HG03280 (cell line): Measurements from ENCODE around the gene CLCF1.

Experiments used
- ATAC-seq: cut with Tn5 transposase; IDR thresholded peaks from one replicate; pipeline ENCODE4 v1.9.1; 2021; ENCODE audit warnings: mild to moderate bottlenecking, moderate library complexity; ENCODE audit not compliant: unreplicated experiment

CLCF1 gene

DNA sequence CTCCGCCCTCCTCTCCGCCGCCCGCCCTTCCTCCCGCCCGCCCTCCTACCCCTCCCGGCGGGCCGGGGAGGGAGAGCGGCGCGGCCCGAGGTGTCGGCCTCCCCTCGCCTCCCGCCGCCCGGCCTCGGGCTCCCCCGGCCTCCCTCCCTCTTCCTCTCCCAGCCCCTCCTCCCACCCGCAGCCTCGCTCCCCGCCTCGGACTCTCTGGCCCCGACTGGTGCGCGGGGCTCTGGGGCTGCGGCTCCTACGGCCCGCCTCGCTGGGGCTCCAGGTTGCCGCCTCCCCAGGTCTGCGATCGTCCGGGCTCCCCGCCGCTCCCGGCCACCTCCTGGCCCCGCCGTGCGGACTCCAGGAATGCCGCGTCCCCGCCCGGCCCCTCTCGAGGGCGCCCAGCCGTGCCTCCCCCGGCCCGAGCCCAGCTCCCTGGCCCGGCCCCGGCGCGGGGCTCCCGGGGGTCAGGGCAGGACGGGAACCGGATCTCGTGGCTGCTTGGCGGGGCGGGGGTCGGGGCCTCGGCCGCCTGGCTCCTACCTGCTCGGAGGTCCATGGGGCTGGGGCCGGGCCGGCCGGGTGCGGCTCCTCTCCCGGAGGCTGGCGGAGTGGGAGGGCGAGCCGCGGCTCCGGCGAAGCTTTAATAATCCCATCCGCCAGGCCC, at the start of gene CLCF1:
Gene CLCF1 (minus strand): TSS at position 606 of the 655 bp plus-strand sequence. CDS start 59 bp downstream, at position 547.
- ATAC-seq, result no peak

DNA sequence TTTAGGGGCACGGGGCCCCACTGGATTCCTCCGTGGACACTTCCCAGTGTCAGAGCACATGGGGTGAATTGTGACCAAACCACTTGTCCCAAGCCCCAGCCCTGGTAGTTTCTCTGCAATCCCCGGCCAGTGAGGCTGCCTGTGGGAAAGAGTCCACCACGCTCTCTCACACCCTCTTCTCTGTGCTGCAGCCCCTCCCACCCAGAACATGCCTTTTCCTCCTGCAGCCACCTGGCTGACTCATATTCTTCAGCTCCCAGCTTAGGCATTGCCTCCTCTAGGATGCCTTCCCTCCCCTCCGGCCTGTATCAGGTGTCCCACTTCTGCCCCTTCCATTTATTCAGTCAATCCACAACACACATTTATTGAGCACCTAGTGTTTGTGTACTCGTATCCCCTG, 49.5 kb upstream of the CLCF1 start:
- ATAC-seq, result no peak

DNA sequence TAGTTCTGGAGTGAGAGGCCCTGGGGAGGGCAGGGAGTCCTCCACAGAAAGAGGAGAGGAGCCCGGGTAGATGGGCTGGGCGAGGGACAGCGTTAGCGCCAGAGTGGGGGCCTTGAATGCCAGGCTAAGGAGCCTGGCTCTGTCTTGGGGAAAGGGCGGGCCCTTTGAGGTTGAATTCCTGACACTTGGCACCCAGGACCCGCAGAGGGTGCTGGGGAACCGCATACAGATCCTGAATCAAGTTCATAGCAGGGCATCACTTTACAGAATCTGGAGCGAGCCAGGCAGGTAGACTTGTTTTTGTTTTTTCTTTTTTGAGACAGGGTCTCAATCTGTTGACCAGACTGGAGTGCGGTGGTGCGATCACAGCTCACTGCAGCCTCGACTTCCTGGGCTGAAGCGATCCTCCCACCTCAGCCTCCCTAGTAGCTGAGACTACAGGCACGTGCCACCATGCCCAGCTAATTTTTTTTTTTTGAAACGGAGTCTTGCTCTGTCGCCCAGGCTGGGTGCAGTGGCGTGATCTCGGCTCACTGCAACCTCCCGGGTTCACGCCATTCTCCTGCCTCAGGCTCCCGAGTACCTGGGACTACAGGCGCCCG, 48.1 kb upstream of the CLCF1 start:
- no peak for ATAC-seq

DNA sequence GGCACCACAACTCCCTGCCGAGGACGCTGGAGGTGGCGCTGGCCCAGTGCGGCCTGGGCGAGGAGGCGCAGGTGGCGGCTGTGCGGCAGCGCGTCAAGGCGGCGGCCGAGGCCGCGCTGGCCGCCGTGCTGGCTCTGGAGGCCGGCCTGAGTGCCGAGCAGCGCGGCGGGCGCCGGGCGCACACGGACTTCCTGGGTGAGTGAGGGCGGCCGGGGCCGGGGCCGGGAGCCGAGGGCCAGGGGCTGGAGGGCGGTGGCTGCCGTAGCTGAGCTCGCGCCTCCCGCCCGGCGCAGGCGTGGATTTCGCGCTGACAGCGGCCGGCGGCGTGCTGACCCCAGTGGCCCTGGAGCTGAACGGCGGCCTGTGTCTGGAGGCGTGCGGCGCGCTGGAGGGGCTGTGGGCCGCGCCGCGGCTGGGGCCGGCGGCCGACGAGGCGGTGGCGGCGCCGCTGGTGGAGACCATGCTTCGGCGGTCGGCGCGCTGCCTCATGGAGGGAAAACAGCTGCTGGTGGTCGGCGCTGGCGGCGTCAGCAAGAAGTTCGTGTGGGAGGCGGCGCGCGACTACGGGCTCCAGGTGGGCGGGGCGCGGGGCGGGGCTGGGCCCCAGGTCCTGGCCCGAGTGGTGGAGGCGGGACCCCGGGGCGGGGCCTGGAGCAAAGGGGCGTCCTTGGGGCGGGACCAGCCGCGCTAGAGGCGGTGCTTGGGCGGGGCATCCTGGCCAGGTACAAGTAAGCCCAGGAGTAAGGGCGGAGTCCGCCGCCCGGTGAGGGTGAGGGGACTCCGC, 47.4 kb upstream of the CLCF1 start:
- ATAC-seq, result peak; percentile 93

DNA sequence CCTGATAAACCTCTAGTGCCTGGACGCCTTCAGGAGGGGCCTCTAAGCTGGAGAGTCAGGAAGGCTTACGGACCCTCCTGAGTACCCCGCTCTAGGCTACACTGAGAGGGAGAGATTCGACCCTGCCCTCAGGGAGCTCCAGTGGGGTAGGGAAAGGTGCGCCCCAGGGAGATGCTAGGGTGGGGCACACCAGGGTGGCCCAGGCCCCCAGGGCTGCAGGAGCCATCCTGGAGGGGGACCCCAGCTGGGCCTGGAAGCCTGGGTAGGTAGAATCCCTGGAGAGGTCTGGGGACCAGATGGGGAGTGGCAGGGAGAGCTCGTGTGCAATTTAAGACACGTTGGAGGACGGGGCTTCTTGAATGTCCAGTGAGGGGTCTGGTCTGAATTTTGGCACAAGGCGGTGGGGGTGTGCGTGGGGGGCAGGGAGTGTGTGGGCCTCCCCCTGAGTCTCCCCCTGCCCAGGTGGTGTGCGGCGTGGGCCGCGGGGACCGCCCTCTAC, 46.8 kb upstream of the CLCF1 start:
- ATAC-seq, result no peak

DNA sequence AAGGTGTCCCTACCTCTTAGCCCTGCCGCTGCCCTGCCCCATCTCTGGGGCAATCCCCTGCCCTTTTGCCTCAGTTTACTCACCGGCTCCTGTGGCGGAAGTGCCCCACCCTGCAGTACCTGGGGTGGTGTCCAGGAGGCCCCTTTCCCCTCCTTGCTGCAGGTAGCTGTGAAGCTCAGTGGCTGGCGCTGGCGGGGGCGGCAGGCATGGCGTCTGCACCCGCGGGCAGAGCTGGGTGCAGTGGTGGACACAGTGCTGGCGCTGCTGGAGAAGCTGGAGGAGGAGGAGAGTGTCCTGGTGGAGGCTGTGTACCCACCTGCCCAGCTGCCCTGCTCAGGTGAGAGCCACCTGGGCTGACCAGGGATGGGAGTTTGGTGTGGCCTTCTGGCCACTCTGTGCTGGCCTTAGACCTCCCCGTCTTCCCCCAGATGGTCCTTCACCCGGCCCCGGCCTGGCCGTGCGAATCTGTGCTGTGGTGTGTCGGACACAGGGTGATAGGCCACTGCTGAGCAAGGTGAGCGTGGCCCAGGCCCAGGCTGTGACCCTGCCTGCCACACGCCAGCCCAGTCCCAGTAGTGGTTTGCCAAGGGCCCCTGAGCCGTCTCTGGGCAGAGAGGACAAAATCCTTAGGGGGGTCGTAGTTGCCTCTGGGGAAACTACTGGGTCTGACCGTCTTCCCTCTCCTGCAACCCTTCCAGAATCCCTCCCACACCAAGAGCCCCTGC, 46.1 kb upstream of the CLCF1 start:
- ATAC-seq, result no peak

DNA sequence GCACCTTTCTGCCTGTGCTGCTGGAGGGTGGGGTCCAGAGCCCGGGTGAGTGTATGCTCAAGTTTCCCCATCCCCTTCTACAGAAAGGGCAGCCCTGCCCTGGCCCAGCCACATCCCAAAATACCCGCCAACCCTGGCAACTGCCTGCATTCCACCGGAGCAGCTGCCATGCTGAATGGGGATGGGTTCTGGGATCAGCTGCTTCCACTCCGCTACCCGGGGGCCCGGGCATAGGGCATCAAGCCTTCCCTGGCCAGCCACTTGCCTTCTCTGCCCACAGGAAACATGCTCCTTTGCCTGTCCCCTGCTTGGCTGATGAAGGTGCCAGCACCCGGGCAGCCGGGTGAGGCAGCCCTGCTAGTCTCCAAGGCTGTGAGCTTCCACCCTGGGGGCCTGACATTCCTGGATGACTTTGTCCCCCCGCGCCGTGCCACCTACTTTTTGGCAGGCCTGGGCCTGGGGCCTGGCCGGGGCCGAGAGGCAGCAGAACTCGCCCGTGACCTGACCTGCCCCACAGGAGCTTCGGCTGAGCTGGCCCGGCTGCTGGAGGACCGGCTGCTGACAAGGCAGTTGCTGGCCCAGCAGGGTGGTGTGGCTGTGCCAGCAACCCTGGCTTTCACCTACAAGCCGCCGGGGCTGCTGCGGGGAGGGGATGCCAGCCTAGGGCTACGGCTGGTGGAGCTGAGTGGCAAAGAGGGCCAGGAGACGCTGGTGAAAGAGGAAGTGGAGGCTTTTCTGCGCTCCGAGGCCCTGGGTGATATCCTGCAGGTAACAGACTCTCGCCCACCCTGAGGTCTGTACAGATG, 45.3 kb upstream of the CLCF1 start:
- ATAC-seq, result no peak

DNA sequence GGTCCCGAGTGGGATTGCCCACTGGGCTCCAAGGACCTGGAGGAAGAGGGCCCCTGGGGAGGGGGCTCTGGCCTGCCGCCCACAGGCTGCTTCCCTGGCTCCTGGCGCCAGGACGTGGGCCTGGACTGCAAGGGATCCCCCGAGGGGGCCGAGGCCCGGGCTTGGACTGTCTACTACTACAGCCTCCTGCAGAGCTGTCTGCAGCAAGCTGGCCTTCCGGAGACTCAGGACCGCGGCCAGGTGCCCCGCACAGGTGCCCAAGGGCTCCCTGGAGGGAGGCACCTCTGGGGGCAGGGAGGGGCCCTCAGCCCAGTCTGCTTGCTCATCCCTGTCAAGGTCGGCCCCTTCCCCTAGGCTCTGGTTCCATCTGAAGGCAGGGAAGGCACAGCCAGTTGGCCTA, 44.0 kb upstream of the CLCF1 start:
- ATAC-seq, result no peak

DNA sequence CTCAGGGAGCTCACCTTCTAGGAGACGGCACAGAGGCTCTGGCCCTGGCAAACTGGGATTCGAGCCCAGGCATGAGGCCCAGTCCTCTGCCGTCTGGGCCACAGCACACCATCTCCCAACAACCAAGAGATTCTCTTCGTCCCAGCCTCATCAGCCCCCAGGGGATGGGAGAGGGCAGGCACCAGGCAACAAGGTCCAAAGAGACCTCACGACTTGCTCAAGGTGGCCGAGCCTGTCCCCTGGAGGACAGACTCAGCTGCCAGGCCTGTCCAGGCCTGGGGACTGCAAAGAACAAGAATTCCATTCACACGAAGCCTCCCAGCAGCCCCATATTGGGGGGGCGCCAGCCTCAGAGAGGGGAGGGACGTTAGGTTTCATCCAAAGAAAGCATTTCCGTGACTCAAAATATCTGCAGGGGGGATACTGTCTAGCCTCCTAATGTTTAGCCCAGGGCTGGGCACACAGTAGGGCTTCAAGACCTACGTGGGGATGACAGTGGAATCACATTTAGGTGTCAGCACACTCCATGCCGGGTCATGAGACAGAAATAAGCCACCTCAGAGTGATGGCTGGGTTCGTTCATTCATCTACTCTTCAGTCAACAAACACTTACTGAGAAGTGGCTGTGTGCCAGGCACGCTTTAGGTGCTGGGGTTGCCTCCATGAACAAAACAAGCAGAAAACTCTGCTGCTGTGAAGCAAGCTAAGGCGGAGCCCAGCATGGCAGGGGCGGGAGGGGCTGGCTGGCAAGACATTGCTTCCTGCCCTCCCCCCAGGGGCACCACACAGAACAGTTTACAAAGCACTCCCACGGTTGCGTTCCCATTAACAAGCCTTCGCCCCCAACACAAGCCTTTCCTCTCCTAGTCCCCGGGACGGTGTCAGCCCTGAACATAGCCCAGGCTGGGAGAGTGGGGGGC, 43.3 kb upstream of the CLCF1 start:
- ATAC-seq, result no peak

DNA sequence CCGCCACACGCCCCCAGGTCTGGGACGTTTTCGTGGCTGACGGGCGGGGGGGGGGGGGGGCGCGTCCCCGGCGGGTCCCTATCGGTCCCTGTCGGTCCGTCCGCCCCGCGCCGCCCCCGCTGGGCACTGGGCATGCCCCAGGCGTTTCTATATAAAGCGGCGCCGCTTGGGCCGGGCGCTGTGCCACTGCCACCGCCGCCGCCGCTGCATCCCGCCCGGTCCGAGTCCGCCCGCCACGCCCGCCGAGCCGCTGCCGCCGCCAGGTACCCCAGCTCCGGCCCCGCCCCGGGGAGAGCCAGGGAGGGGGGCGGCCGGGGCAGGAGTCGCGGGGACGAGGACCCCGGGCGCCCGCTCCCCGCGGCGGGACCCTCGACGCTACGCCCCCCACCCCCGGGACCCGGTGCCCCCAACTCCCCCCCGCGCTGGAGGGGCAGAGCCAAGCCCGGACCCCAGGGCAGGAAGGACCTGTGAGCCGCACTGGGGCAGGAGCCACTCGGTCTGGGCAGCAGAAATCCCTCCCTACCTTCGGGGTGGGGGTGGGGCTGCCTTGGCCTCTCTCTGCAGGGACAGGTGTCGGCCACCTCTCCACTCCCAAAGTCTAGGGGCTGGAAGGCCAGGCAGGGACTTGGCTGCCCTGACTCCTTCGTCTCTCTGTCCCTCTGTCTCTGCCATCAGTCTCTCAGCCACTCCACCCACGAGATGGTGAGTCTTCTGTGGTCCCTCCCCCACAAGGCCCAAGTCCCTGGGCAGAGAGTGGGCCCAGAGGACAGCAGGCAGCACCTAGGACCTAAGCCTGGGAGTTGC, 42.3 kb upstream of the CLCF1 start, which contains the start of gene CARNS1:
Gene CARNS1 (plus strand): TSS at position 178 of the 804 bp plus-strand sequence. CDS start 522 bp downstream, at position 700.
- ATAC-seq, result no peak

DNA sequence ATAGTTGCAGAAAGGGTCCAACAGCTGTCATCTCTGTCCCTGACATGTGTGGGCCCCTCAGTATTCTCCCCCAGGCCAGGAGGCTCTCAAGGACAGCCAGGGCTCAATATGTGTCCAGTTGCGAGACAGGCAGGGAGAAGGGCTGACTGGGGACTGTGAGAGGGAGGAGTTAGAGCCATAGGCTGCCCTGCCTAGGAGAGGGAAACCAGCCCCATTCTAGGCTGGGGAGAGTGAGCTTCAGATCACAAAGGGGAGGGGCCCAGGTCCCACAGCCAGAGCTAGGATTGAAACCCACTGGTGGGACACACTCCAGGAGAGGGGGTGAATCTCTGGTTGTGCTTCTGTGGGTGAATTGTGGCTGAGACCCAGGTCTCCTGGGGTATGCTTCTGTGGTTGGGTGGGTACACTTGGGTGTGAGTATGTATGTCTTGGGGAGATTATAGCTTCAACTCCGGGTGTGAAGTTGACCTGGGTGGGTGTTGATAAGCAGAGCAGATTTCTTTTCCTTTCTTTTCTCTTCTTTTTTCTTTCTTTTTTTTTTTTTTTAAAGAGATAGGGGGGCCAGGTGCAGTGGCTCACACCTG, 40.0 kb upstream of the CLCF1 start:
- no peak for ATAC-seq

DNA sequence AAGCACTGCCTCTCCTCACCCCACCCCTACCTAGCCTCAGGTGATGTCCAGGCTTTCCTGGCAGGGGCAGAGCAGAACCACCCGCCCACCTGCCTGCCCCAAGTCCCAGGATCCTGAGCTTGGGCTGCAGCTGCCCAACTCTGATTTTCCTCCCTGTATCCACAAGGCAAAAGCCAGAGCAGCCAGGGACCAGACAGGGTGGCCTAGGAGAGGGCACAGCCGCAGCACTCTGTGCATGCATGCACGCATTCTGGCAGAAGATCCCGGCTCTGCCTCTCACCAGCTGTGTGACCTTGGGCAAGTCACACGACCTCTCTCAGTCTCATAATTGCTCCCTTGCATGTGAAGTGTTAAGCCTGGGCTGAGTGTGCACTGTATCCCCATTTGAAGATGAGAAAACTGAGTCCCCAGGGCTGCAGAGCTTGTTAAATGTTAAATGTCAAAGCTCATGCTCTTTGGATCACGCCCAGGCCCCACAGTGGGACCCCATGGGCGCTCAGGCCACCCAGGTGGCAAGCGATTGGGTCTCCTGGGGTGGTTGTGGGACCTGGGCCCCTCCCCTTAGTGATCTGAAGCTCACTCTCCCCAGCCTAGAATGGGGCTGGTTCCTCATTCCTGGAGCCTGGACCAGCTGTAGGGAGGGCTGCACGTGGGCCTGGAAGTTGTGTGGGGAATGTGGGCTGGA, 39.2 kb upstream of the CLCF1 start:
- no peak for ATAC-seq

DNA sequence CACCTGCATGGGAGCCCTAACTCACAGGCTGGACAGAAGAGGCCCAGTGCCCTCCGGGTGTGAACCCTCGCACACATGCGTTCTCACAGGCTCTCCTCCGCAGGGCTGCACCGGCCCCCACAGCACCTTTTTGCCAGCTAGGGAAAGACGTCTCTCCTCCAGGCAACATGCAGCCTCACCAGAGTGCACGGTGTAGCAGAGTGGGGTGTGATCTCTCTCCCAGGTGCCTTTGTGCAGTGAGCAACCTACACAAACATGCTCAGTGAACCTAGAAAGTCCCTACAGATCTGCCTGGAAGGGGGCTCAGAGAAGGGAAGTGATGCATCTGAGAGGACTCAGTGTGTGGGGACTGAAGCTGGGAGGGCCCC, 38.4 kb upstream of the CLCF1 start:
- ATAC-seq, result no peak

DNA sequence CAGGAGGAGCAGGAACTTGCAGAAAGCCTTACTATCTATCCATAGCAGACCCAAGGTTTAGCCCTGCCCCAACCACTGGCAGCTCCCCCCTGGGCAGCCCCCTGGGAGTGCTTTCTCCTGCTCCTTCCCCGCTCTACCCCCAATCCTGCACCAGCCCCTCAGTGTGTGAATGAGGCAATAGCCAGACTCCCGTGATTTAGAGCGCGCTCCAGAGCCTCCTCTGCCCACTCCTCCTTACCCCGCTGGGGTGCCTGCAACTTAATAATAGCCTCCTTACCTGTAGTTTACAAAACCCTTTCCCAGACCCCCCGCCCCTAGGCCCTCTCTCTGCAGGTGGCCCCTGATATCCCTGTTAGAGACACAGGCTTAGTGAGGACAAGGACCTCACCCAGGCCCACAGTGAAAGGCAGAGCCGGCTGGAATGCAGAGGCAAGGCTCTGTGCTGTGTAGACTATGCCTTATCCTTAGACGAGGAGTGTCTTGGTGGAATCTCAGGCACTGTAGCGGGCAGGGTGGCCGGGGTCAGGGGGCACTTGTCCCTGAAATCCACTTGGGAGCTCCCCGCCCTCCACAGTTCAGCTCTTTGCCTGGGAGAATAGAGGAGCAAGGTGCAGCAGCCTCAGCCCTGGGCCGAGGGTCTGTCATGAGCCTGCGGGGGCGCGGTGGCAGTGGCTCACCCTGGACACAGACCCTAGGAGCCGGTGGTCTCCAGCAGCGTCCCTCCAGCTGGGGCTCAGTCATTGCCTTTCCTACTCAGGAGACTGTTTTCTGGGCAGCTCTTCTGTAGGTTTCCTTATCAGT, 37.8 kb upstream of the CLCF1 start:
- ATAC-seq, result no peak

DNA sequence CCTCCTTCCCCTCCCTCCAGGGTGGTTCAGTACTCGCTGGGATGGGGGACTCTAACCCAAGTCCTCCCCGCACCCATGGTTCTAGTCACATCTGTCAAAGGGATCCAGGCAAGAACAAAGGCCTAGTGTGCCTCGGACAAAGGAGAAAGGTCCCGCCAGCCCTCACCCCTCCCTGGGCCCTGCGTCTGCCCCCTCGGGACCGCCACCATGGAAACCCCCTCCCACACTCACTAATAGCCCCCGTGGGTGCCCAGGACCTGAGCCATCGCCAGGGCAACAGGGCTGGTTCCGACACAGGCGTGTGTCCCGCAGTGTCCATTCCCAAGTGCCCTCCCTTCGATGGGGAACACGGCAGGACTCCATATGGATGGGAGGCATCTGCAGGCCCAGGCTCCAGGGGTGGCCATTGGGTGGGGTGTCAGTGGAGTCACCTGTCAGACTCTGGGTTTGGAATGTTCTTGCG, 37.0 kb upstream of the CLCF1 start:
- ATAC-seq, result no peak

DNA sequence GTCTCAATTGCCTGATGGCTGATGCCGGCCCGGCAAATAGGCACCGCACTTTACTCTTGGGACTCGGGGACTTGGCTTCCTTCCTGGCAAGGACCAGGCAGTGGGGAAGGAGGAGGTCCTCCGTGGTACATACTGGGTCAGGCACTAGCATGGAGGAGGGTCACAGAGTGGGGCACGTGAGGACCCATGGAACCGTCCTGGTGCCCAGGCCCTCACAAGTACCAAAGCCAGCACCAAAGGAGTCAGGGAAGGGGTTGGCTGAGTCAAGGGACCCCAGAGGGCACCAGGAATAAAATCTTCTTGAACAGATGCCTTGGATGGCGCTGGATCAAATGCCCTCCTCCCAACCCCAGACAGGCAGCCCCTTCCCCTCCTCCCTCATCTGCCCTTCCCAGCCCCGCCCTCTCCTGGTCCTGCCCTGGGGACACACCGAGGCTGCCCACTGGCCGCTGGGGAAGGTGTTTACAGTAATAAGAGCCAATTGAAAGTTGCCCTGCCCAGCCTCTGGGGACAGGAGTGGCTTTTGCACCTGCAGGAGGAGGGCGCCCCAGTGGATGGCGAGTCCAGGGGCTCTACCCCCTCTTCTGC, 36.5 kb upstream of the CLCF1 start:
- no peak for ATAC-seq
